Lung (tissue), 16 donors: ENCODE measurements around the gene MAPKAP1. TPM values are rescaled to one million over a fixed set of nuclear protein-coding genes. Genes with fewer than 3 reads are reported as not detected.

ENCODE experiments used
- ATAC-seq: fragments of 200-7000 bp; cut with Tn5 transposase; one replicate; pipeline ENCODE4 v1.9.1; 2020; ENCODE audit warnings: moderate number of reproducible peaks; ENCODE audit not compliant: insufficient read depth, low FRiP score
- DNase-seq, 3 donors: peaks; one replicate each; pipeline ENCODE4 v3.0.0-alpha.2; 2013 to 2017
- H3K27ac ChIP-seq, 2 donors: one replicate each; pipeline ENCODE4 v1.5.1; 2013; ENCODE audit warnings: mild to moderate bottlenecking in 2 of 2, moderate library complexity in 2 of 2, control low read depth in 1 of 2, inconsistent platforms in 1 of 2, low read depth in 1 of 2, low read length in 1 of 2
- H3K27me3 ChIP-seq, 3 donors: one replicate each; pipeline ENCODE4 v1.5.1; 2013; ENCODE audit warnings: low read length in 2 of 3; ENCODE audit not compliant: control insufficient read depth in 3 of 3, insufficient read depth in 3 of 3
- H3K36me3 ChIP-seq, 4 donors: one replicate each; pipeline ENCODE4 v1.5.1; 2013; ENCODE audit warnings: low read length in 4 of 4, mild to moderate bottlenecking in 1 of 4, moderate library complexity in 1 of 4; ENCODE audit not compliant: control insufficient read depth in 4 of 4, insufficient read depth in 4 of 4
- H3K4me1 ChIP-seq, 5 donors: one replicate each; pipeline ENCODE4 v1.5.1; 2013; ENCODE audit warnings: low read length in 5 of 5, mild to moderate bottlenecking in 2 of 5, moderate library complexity in 1 of 5; ENCODE audit not compliant: control insufficient read depth in 5 of 5, insufficient read depth in 5 of 5
- H3K4me3 ChIP-seq: one replicate; pipeline ENCODE4 v1.5.1; 2013; ENCODE audit warnings: mild to moderate bottlenecking, control low read depth, moderate library complexity
- H3K9ac ChIP-seq, 2 donors: one replicate each; pipeline ENCODE4 v1.5.1; 2013; ENCODE audit warnings: low read length in 2 of 2, control low read depth in 1 of 2; ENCODE audit not compliant: insufficient read depth in 1 of 2
- H3K9me3 ChIP-seq, 4 donors: one replicate each; pipeline ENCODE4 v1.5.1; 2013; ENCODE audit warnings: low read length in 3 of 4, mild to moderate bottlenecking in 1 of 4, moderate library complexity in 1 of 4; ENCODE audit not compliant: control insufficient read depth in 4 of 4, insufficient read depth in 3 of 4
- CTCF ChIP-seq: IDR thresholded peaks from 2 replicates; pipeline ENCODE4 v1.5.1; 2012; ENCODE audit warnings: mild to moderate bottlenecking; ENCODE audit errors: control extremely low read depth, extremely low read depth
- WGBS, 2 donors: extraction: QIAGEN DNeasy Blood & Tissue Kit; methylation state at CpG; one replicate each; pipeline ENCODE4 v1.1.7; 2013; 5-methylcytosine and 5-hydroxymethylcytosine counted together
- long read RNA-seq, 5 donors: transcript quantifications; one replicate each; lab custom pipeline, GENCODE V29; 2026
- polyA plus RNA-seq, 2 donors: library from polyadenylated mRNA; stranded (reverse); fragments of 200-250 nt; gene quantifications; one replicate each; pipeline ENCODE4 v1.2.1, GENCODE V29; 2013
- total RNA-seq, 2 donors: library from RNA; depleted of rRNA in 1 of 2; stranded (reverse); fragments of >200 nt in 1 of 2; gene quantifications; one replicate each; pipeline ENCODE4 v1.2.1, GENCODE V29; 2014 to 2021
- donor health status: control.
- donor health status: control.
- donor health status: Bipolar disorder and iron deficiency.
- donor health status: healthy.
- donor health status: DM: yes; HTN: yes; CAD: no.

MAPKAP1 gene
- 10 to 100 TPM; 53.0 to 83.3 TPM for total RNA-seq
- polyA plus RNA-seq = 10 to 100 TPM; 65.4 to 67.9 TPM
- long read RNA-seq, donor 1, partial matches to known transcripts = 0 of 10 reads
- long read RNA-seq, donor 1, other reads (novel, unspliced or antisense) = 0 of 10 reads
- long read RNA-seq, donor 2, partial matches to known transcripts = 0 of 3 reads
- long read RNA-seq, donor 2, other reads (novel, unspliced or antisense) = 0 of 3 reads
- long read RNA-seq, donor 3, partial matches to known transcripts = 0 of 4 reads
- long read RNA-seq, donor 3, other reads (novel, unspliced or antisense) = 0 of 4 reads
- long read RNA-seq, donor 4, partial matches to known transcripts = 0 of 3 reads
- long read RNA-seq, donor 4, other reads (novel, unspliced or antisense) = 0 of 3 reads
- long read RNA-seq, donor 5, transcript MAPKAP1-201 (12 exons, 3,395 nt) = major isoform, 9 of 13 reads
- long read RNA-seq, donor 5, partial matches to known transcripts = 0 of 13 reads
- long read RNA-seq, donor 5, other reads (novel, unspliced or antisense) = 0 of 13 reads

- H3K27me3 ChIP-seq = no peaks in the 10 kb centered on the region
- H3K4me1 ChIP-seq = peaks cover 0 to 13% (median 7%) of the 10 kb centered on the region in 5 donors
- DNase-seq (peak; percentile 95 to 98 (median 96)), ATAC-seq (peak; percentile 98)
- no peaks in the 10 kb centered on the region for H3K9me3 ChIP-seq
- peaks cover 0 to 2% (median 0%) of the 10 kb centered on the region in 4 donors for H3K36me3 ChIP-seq
- H3K9ac ChIP-seq = peak within 1 kb of the TSS; percentile 81 to 87
- 0% methylated on average over 60 to 63 of the region's 63 CpGs for WGBS, 2 donors
- peak within 1 kb of the TSS; percentile 92 for H3K4me3 ChIP-seq
- TF ChIP-seq CTCF = no peak
- H3K27ac ChIP-seq = peak within 1 kb of the TSS; percentile 80 to 92
Measured at GRCh38 chr9:125706651-125707471, at the start of gene MAPKAP1. TSS of gene MAPKAP1 (minus strand) at chr9:125707208. CDS start at chr9:125672574, 34,634 bp downstream.

GRCh38 chr9:125756518-125756917 lies 49.5 kb upstream of the MAPKAP1 start:
- Histone ChIP-seq H3K9ac (no peak overlapping the region), H3K36me3 (no peaks in the 10 kb centered on the region), H3K27ac (no peak overlapping the region), H3K27me3 (no peaks in the 10 kb centered on the region), H3K9me3 (no peaks in the 10 kb centered on the region), H3K4me3 (no peak overlapping the region), H3K4me1 (peaks cover 0 to 30% (median 11%) of the 10 kb centered on the region in 5 donors)
- 95 to 96% methylated on average over 4 of the region's 4 CpGs for WGBS, 2 donors
- ATAC-seq = no peak
- no peak for DNase-seq
- TF ChIP-seq CTCF = no peak

GRCh38 chr9:125755340-125755739 lies 48.3 kb upstream of the MAPKAP1 start:
- peaks cover 0 to 31% (median 11%) of the 10 kb centered on the region in 5 donors for H3K4me1 ChIP-seq
- no peaks in the 10 kb centered on the region for H3K9me3 ChIP-seq
- WGBS, 2 donors = 52 to 62% methylated on average over 1 of the region's 1 CpG

More at GRCh38 chr9:125755340-125755739, 48.3 kb upstream of the MAPKAP1 start:
- Histone ChIP-seq H3K4me3 (no peak overlapping the region), H3K27ac (no peak overlapping the region), H3K9ac (no peak overlapping the region), H3K36me3 (no peaks in the 10 kb centered on the region), H3K27me3 (no peaks in the 10 kb centered on the region)
- DNase-seq (peak in 2 of 3 donors; percentile 74 to 78), ATAC-seq (no peak)
- TF ChIP-seq CTCF = no peak
